T-helper 1 cell treated with Interleukin-12 subunit alpha and Interleukin-12 subunit beta and Interleukin-4 antibody, amounts not matched to agents 30 ng/mL and 1 ng/mL, for 36 hours (primary cell): Measurements from ENCODE around the gene MYOD1. TPM values are rescaled to one million over a fixed set of nuclear protein-coding genes. Genes with fewer than 3 reads are reported as not detected.

Experiments
- intact Hi-C: fragments of 100-400 bp; cut with micrococcal nuclease; formaldehyde crosslinking; loops from one replicate; pipeline ENCODE4 v1.15.1; 2024
- total RNA-seq: library from RNA; stranded (reverse); gene quantifications from 2 replicates; pipeline ENCODE4 v1.2.3, GENCODE V29; 2022

The MYOD1 gene
- not detected in 2 replicates for total RNA-seq

DNA sequence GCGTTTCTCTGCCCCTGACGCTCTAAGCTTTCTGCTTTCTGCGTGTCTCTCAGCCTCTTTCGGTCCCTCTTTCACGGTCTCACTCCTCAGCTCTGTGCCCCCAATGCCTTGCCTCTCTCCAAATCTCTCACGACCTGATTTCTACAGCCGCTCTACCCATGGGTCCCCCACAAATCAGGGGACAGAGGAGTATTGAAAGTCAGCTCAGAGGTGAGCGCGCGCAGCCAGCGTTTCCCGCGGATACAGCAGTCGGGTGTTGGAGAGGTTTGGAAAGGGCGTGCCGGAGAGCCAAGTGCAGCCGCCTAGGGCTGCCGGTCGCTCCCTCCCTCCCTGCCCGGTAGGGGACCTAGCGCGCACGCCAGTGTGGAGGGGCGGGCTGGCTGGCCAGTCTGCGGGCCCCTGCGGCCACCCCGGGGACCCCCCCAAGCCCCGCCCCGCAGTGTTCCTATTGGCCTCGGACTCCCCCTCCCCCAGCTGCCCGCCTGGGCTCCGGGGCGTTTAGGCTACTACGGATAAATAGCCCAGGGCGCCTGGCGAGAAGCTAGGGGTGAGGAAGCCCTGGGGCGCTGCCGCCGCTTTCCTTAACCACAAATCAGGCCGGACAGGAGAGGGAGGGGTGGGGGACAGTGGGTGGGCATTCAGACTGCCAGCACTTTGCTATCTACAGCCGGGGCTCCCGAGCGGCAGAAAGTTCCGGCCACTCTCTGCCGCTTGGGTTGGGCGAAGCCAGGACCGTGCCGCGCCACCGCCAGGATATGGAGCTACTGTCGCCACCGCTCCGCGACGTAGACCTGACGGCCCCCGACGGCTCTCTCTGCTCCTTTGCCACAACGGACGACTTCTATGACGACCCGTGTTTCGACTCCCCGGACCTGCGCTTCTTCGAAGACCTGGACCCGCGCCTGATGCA lies at the start of gene MYOD1:
Gene MYOD1, plus strand, starts transcription at position 544 of the 910 bp plus-strand sequence. Its CDS starts 212 bp downstream, at position 756.
- intact Hi-C loops, result no loop called here

DNA sequence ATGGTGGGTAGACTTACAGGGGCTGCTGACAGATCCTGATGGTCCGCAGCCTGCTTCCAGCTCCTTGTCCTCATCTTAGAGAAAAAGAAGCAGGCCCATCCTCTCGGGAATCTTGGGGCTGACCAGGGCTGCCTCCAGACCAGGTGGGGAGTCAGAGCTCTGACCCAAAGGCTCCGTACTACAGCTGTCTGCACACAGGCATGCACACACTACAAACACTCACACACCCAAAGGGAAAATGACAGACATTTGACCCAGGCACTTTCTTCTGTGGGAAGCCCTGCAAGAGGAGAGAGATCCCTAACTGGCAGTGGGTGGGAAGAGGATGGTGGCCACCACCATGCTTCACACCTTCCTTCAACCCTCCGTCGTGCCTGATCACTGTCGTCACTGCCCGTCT lies 46.9 kb upstream of the MYOD1 start:
- intact Hi-C loops, result no loop called here

DNA sequence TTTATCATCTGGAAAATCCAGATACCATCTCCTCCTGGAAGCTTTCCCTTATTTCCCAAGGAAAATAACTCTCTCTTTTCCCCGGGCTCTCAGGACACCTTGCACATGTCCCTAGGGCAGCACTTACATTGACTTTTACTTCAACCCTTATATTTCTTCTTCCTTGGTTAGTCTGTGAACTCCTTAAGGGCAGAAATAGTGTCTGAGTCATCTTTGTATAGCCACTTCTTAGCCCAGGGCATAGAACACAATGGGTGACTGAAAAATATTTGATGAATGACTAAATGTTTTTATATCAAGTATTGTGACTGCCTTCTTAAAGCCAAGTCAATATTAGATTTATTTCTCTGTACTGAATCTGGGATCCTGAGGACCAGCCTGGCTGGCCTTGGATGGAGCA lies 45.4 kb upstream of the MYOD1 start:
- intact Hi-C loops, result no loop called here

DNA sequence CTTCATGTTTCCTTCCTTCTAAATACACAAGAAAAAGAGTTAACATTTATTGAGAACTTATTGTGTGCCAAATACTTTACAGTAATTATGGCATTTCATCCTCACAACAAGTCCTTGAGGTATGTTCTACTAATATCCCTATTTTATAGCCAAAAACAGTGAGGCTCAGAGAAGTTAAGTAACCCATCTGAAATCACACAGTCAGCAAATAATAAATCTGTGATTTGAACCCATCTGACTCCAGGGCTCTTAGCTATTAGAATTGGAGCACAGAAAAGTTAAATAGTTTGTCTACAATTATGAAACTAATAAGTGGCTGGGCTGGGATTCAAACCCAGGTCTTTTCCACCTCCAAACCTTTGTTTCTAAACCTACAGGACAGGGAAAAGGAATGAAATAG lies 36.5 kb upstream of the MYOD1 start:
- intact Hi-C loops, result no loop called here

DNA sequence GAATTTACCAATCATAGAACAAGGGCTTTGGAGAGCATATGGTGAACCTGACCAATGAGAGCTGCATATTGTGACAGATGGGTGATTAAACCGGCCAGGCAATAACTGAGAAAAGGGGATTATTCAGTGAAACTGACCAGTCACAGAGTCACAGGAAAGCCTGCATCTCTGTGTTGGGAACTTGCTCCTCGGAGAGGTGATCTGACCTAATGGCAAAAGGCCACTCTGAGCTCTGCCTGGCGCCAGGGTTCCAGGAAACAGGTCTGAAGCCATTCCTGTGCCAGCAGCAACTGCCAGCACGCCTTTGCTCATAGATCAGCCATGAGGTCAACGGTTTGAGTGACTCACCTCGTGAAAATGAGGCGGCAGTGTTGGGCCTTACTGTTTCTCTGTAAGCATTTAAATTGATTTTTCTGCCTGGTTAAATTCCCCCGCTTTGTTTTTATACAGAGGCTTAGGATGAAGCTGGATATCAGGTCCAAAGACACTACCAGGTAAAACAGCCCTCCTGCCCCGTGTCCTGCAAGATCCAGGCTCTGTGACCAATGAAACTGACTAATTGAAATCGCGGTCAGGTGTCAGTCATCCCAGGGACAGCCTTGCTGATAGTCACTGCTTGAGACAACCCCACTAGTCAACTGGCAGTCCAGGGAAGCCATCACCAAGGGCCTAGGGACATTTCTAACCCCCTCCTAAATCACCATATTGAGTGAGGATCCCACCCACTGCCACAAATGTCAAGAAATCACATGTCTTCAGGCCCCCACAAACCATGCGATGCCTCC lies 35.8 kb upstream of the MYOD1 start:
- intact Hi-C loops, result no loop called here

DNA sequence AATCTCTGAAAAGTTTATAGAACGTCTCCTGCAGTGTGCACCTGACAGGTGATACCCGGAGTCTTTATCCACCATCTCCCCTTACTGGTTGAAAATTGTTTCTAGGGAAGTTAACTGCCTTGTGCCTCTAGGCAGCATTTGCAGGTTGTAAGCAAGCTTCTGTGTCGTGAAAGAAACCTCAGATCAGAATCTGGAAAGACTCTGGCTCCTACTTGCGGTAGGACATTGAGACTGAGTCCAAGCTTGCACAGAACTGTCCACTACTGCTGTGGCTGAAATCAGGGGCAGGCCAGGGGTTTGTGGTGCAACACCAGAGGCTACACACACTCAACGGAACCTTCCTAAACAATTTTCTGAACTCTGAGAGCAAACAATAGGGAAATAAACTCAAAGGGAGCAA lies 34.8 kb upstream of the MYOD1 start:
- intact Hi-C loops, result no loop called here

DNA sequence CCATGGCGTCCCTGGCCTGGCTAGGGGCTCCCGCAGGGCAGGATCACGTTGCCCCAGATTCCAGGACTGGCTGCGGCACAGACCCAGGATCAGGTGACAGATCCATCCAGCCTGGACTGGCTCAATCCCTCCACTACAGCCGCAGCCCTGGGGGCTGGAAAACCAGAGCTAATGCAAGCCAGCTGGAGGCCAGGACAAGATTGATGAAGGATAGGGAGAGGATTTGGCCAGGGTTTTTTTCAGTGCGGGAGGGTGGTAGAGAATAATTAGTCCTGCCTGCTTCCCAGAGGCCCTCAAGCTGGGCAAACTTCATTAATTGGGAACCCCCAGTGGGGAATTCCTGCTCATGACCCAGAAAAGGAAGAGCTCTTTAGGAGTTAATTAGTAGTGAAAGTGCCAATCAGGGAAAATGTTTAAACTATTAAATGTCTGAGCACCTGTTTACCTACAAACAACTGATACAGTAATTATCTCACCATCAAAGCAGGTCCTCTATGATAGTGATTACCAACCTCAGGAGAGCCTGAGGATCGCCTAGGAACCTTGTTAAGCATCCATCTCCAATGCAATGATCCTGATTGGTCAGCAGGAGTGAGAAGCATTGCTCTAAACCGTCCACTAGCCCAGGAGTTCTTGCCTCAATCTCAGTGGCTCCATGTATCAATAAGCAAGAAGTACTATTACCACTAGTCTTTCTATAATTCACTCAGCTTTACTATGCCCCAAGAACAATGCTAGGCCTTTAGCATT lies 33.0 kb upstream of the MYOD1 start:
- intact Hi-C loops, result no loop called here

DNA sequence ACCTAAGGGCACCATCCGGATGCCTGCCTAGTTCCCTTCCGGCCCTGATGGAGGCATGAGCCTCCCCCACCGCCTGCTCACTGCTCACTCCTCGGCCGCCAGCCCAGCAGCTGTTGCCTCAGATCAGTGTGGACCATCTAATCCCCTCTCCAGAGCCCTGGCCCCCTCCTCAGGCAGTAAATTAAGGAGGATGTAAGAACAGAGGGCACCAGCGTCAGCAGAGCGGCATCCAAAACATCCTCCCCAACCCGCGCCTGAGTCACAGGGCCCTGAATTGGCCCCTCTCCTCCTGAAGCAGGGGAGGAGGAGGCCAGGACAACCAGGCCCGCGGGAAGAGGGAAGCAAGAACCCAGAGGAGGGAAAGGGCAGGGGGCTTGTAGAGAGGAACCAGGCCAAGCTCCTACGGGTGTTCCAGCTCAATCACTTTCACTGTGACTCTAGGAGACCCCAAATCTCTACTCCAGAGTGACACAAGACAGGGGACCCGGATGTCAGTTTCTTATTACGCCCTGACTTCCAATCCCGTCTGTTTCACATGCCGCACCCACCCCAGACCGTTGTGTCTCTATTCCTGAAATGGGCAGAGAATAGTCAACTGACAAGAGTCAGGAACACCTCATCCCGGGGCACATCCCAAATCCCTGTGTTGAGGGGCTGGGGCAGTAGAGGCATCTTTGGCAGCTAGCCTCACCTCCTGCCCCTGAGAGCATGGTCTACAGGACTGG lies 31.3 kb upstream of the MYOD1 start:
- intact Hi-C loops, result no loop called here

DNA sequence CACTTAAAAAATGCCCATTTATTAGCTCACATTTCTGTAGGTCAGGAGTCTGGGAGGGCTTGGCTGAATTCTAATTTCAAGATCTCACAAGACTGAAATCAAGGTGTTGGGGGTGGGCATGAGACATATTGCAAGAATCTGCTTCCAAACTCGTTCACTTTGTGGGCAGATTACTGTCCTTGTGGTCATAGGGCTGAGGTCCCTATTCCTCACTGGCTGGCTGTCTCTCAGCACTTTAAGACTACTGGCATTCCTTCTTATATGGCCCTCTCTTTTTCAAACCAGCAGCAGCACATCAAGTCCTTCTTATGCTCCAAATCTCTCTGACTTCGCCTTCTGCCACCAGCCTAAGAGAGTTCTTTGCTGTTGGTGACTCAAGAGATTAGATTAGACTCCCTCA lies 27.8 kb upstream of the MYOD1 start:
- intact Hi-C loops, result no loop called here

DNA sequence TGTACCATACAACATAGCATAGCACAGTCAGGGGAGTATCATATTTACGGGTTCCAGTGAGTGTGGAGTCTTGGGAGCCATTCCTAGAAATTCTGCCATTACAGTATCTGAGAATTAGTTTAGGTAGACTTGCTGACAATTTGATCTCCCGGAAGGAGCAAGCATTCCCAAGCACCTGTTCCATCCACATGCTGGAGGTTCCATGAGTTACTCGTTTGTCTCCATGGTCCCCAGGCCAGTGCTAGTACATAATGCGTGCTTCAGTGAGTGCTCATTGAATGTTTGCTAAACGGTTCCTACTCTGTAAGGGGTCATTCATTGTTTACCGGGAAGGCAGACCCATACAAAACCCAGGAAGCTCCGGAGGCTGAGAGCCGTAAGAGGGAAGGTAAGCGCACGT lies 27.4 kb upstream of the MYOD1 start:
- intact Hi-C loops, result no loop called here

DNA sequence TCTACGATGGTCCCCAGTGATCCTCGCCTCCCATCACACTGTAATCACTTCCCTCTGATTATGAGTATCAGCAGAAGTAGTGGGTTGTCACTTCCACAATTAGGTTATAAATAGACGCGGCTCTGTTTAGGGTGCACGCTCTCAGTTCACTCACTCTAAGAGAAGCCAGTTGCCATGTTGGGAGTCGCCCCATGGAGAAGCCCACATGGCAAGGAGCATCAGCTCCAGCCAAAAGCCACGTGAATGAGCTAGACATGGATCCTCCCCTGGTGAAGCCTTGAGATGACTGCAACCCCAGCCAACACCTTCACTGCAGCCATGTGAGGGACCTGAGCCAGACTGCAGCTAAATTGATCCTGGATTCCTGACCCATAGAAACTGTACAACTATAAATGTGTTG lies 26.4 kb upstream of the MYOD1 start:
- intact Hi-C loops, result no loop called here

DNA sequence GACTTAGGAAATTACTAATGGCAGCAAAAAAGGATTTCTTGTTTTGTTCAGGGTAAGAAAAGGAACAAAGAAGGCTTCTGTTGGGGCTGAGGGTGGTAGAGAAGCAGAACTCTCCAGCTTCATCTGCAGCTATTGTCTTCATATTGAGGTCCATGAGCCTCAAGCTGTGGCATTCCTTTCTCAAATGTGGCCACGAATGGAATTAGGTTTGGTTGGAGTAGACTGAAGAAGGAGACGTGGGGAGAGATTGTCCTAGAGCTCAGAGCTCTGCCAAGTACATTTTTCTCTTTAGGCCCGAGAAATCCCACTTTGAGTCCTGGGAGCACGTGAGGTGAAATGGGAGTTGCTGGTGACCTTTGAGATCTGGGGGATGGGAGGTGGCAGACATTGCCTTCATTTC lies 25.8 kb upstream of the MYOD1 start:
- intact Hi-C loops, result no loop called here

DNA sequence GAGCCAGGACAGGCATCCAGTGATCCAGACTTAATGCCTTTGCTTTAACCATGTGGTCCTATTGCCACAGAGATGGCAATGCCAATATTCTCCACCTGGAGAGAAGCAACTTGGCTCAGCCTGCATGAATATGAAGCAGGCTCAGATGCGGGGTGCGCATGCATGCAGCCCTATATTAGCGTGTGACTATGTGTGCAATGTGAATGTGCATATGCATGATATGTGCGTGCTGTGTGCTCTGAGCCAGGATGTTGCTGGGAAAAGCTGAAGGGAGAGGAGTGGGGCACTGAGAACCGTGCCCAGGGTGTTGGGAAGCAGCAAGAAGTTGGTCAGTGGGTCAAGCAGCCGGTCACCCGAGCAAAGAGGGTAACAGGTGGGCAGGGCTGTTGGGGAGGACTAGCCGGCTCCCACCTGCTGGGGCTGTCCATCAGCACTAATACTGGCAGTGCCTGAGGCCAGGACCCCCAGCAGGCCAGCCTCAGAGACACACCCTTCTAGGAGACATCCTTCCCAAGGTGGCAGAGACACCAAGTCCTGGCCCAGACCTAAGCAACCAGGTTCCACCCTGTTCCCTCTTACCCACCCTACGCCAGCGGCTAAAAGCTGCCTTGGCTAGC lies 24.8 kb upstream of the MYOD1 start:
- intact Hi-C loops, result no loop called here

DNA sequence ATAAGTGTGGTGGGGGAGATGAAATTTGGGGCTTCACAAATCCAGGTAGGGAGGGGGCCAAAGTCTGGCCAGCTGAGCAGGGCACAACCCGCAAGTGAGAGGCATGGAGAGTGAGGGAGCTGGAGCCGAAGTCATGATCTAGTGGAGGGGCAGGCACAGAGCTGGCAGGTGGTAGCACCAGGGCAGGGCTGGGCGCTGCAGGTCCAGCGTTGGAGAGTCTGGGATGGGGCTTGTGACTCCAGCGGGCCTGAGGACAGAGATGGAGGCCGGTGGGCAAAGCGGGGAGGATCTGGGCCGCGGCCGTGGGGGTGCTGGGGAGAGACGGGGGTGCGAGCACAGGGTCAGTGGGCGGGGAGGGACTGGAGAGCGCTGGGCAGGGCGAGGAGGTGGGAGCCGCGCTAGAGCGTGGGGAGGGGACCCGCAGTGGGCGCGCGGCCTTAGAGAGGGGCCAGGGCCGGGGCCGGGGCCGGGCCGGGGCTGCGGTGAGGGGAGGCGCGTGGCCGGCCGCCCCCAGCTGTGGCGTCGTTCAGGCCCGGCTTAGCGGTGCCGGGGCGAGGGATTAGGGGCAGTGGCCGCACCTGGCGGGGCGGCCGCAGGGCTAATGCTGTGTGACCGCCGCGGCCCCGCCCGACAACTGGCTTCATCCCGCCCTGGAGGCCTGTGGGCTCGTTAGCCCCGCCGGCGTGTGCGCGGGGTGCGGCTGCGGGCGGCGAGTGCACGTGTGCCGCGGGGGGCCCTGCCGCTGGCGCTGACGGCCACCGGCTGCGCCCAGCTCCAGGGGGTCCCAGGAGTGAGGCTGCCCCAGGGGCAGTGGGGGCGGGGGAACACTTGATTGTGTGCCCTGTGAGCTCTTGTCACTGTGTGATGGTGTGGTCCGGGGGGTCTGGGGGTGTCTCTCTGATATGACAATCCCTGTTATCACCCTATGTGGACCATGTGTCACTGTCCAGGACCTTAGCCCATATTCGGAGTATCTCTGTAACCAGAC lies 23.6 kb upstream of the MYOD1 start:
- intact Hi-C loops, result no loop called here

DNA sequence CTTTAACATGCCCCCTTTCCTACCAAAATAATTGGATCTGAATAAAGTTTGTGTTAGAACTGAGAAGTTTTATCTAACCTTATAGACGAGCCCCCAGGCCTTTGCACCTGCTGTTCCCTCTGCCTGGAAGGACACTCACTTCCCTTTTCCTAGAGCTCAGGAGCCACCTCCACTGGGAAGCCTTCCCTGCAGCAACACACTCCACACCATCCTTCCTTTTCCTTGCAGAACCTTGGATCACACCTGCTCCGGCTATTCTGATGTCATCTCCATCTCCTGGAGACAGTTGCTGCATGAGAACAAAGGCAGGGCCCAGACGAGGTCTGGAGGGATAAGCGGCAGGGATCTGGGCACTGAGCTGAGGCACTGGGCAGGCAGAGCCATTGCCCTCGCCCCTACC lies 22.6 kb upstream of the MYOD1 start:
- intact Hi-C loops, result no loop called here

DNA sequence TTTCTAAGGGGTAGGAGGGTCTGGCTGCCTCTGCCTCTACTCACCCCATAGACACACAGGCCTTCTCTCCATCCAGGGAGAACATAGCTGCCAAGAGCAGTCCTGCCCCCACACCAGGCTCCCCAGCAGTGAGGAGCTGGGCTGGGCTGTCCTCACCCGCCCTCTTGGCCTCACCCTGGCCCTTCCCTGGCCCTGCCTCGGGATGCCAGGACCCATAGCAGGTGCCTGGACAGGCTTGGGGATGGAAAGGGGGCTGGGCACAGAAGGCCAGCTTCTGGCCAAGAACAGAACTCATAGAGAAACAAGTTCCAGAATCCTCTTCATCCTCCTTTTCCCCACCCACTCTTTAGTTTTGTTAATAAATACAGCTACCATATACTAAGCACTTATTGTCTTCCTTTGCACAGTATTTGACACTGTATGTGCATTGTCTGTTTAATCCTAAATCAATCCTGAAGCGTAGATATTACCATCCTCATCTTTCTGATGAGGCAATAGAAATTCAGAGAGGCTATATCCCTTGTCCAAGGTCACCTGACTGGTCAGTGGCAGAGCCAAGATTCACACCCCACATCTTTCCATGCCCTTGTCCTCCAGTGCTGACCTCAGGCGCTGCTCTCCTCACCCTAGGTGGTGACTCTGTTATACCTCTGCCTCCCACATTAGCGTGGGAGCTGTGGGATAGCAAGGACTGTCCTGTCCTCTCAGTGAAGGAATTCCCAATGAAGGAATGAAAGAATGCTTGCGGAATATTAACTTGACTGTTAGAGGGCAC lies 22.0 kb upstream of the MYOD1 start:
- intact Hi-C loops, result no loop called here

DNA sequence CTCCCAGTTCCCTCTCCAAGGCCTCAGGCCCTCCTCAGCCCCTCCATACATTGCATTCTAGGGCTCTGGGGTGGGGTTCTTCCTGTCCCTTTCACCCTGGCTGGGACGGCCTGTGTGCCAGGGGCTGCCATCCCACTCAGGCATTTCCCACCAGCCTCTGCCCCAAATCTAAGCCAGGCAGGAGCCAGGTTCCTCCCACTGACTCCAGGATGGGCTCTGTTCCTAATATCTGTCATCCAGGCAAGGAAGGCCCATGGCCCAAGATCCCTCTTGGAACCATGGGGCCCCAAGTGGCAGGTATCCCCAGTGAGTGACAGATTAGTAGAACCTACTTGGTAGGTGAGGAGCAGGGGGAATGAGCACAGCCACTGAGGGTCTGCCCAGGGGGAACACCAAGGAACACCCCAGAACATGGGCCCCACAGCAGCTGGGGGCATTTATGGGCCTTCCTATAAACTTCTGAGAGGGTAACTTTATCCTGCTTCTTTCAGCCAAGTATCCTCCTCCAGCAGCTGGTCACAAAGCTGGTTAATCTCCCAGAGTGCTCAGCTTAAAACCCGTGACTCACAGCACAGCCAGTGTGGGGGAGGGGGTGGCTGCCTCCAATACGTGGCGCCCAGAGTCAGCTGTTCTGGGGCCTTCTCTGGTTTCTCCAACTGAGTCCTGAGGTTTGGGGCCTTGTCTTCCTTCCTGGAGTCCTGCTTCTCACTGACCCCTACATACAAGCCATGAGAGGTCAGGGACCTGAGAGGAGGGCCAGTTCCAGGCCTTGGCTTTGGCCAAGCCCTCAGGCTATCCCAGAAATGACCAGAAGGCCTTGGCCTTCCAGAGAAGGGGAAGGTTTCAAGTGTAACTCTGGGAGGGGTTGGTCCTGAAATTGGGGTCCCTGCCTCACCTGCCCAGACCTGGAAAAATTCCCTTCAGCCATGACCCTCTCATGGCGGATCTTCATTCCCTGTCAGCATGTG lies 19.9 kb upstream of the MYOD1 start:
- intact Hi-C loops, result no loop called here

DNA sequence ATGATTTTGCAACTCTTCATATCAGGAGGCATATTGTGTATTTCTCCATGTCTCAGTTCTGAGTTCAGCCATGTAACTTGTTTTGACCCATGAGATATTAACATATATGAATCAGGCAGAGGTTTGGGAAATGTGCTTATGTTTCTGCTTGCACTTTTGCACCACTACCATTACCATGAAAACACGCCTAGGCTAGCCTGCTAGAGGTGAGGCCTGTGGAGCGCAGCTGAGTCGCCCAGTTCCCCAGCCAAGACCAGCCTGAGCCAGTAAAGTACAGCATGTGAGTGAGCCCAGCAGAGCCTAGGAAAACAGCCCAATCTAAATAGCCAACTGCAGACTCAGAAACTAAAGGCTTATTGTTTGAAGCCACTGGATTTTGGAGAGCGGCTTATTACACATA lies 18.4 kb upstream of the MYOD1 start:
- intact Hi-C loops, result no loop called here
